Fibroblast of mammary gland (primary cell): ENCODE measurements around the gene RGL1.
"Not testable (repeated sequence)": the region's sequence is repeated elsewhere in the genome, so short reads cannot be mapped to it uniquely, and the experiment has no call there.

Experiments used
- DNase-seq: peaks from one replicate; pipeline ENCODE4 v3.0.0-alpha.2; 2010; ENCODE audit warnings: low read depth
- H3K4me3 ChIP-seq: 2 replicates; pipeline ENCODE4 v1.5.1; 2011; ENCODE audit warnings: low read depth, mild to moderate bottlenecking, low read length, moderate library complexity; ENCODE audit not compliant: control insufficient read depth
- TF ChIP-seq, protein P1 (sequence below): conservative IDR thresholded peaks from 2 replicates; pipeline ENCODE4 v1.5.1; 2011; ENCODE audit warnings: low read depth, low read length, inconsistent platforms; ENCODE audit not compliant: control insufficient read depth, insufficient read depth

The RGL1 gene

DNA sequence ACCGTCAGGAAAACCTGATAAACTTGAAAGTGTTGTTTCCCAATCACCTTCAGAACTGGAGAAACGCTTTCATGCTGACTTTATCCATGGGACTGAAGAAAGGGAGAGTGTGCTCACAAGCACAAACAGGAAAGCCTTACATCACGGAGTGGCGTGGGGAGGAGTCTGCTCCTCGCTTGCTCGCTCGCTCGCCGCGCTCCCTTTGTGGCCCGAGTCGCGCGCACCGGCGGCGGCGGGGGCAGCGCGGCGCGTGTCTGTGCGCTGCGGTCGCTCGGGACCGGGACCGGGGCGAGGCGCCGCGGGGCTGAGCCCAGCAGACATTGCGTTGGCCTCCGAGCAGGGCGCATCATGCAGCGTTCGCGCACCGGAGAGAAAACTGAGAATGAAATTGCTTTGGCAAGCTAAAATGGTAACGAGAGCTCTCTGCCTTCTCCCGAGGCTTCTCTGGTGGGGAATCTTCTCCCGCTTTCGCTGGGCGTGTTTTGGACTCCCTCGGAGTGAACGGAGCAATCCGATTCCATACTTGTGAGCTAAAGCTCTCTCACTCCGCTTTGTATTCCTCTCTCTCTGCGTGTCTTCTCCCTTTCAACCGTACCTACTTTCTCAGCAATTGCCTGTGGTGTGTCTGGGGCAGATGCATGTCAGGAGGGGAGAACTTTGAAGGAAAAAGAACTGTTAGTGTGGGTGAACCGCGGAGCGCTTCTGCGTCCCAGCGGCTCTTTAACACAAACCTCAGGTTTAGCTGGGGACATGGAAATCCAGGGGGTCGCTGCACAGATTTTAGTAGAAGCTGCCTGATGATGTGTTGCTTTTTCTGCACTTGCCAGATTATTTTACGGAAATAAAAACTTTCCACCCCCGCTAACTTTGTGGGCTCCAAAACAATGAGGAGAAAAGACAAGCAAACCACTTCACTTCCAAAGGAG is at the start of gene RGL1:
RGL1 (plus strand) TSS at position 205 of the 926 bp plus-strand sequence; CDS start at position 383, 178 bp downstream.
- TF ChIP-seq, protein P1, sequence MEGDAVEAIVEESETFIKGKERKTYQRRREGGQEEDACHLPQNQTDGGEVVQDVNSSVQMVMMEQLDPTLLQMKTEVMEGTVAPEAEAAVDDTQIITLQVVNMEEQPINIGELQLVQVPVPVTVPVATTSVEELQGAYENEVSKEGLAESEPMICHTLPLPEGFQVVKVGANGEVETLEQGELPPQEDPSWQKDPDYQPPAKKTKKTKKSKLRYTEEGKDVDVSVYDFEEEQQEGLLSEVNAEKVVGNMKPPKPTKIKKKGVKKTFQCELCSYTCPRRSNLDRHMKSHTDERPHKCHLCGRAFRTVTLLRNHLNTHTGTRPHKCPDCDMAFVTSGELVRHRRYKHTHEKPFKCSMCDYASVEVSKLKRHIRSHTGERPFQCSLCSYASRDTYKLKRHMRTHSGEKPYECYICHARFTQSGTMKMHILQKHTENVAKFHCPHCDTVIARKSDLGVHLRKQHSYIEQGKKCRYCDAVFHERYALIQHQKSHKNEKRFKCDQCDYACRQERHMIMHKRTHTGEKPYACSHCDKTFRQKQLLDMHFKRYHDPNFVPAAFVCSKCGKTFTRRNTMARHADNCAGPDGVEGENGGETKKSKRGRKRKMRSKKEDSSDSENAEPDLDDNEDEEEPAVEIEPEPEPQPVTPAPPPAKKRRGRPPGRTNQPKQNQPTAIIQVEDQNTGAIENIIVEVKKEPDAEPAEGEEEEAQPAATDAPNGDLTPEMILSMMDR, result no peak
- peak; percentile 81 for DNase-seq
- peak within 1 kb of the TSS; percentile 89 for H3K4me3 ChIP-seq

DNA sequence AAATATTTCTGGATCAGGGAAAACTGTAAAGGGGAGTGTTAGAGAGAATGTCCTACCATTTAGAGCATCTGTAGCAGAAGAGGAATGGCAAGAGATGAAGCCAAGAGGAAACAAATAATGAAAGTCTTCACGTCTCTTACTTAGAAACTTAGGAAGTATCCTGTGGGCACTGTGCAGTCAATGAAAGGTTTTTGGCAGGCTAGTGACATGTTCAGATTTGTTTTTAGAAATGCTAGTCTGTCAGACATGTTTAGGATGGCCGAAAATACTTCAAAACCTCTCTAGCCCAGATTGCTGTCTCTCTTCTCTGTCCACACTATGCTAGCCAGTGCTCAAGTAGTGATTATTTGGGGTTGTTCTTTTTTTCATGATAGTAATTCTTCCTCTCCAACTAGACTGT is 48.6 kb upstream of the RGL1 start:
- H3K4me3 ChIP-seq, result no peak overlapping the region
- DNase-seq, result no peak
- TF ChIP-seq, protein P1, result no peak

DNA sequence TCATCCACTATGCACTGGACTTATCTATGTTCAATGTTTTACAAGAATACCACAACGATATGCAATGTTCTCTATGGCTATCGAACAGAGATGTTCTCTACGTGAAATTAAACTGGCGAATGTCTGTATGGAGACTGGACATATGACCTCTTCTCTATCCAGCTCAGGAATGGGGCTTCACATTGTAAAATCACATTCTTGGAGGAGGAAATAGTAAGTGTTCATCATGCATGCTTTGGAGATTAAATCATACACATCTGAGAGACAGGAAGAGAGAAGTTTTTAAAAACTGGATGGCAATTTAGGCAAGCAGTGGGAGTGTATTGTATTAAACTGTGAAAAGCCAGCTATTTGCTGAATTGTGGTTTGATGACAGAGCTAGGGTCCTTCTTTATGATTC is 47.9 kb upstream of the RGL1 start:
- peak; percentile 72 for DNase-seq
- no peak overlapping the region for H3K4me3 ChIP-seq
- TF ChIP-seq, protein P1, result no peak

DNA sequence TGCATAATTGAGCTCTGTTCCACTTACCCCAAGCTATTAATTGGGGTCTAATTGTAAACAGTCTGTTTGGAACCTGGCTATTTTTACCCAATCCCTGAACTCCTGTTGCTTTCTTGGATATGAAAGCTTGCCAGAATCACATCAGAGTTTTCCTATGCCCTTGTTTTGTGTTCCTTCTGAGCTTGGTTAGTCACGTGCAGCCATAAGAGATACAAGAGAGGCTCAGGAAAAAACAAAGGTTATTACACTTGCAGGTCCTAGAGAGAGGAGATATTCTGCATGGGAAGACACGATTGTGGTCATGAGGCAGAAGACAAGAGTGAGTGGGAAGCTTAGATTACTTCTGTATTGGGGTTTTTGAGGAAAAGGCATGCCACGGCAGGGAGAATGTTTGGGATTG is 46.0 kb upstream of the RGL1 start:
- H3K4me3 ChIP-seq, result no peak overlapping the region
- DNase-seq, result no peak
- TF ChIP-seq, protein P1, result no peak

DNA sequence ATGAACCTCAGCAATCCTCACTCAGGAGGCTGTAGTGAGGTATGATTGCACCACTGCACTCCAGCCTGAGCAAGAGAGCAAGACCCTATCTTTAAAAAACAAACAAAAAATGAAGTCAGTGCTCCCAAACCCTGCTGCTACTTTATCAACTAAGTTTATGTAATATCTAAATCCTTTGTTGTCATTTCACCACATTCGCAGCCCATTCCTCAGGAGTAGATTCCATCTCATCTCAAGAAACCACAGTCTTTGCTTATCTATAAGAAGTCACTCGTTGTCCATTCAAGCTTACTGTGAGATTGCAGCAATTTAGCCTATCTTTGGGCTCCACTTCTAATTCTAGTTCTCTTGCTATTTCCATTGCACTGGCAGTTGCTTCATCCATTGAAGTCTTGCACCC is 44.3 kb upstream of the RGL1 start:
- no peak for DNase-seq
- TF ChIP-seq, protein P1, result no peak

DNA sequence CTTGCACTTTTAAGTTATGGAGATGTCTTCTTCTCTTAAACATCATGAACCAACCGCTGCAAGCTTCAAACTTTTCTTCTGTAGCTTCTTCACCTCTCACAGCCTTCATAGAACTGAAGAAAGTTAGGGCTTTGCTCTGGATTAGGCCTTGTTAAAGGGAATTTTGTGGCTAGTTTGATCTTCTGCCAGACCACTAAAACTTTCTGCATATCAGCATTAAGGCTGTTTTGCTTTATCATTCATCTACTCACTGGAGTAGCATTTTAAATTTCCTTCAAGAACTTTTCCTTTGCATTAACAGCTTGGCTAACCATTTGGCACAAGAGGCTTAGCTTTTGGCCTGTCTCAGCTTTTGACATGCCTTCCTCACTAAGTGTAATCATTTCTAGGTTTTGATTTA is 43.0 kb upstream of the RGL1 start:
- peak; percentile 35 for DNase-seq
- TF ChIP-seq, protein P1, result no peak
- H3K4me3 ChIP-seq, result no peak overlapping the region

More for the DNA sequence above, 44.3 kb upstream of the RGL1 start:
- no peak overlapping the region for H3K4me3 ChIP-seq

DNA sequence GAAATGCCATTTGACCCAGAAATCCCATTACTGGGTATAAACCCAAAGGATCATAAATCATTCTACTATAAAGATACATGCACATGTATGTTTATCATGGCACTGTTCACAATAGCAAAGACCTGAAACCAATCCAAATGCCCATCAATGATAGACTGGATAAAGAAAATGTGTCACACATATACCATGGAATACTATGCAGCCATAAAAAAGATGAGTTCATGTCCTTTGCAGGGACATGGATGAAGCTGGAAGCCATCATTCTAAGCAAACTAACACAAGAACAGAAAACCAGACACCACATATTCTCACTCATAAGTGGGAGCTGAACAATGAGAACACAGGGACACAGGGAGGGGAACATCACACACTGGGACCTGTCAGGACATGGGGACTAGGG is 42.1 kb upstream of the RGL1 start:
- DNase-seq, H3K4me3 ChIP-seq: not testable (repeated sequence)
